HepG2 (cell line): ENCODE measurements around the gene COL26A1. TPM values are rescaled to one million over a fixed set of nuclear protein-coding genes. Genes with fewer than 3 reads are reported as not detected.
A peak's percentile ranks its signal among the peaks of the same experiment; 100 is the strongest.

Source experiments
- HNRNPLL ChIP-seq: fragments of 200-400 bp; formaldehyde crosslinking; IDR thresholded peaks from 2 replicates; pipeline ENCODE4 v1.6.1; 2017; ENCODE audit warnings: mild to moderate bottlenecking, low read depth, low read length; ENCODE audit not compliant: poor library complexity, severe bottlenecking
- IKZF1 ChIP-seq: fragments of 450-650 bp; IDR thresholded peaks from 2 replicates; pipeline ENCODE4 v1.7.1; 2016
- KDM5B ChIP-seq: sonication (generic); formaldehyde crosslinking; IDR thresholded peaks from 2 replicates; pipeline ENCODE4 v1.4.0; 2020; ENCODE audit warnings: missing genetic modification reagents, mild to moderate bottlenecking, borderline replicate concordance
- MTA1 ChIP-seq: sonication (generic); formaldehyde crosslinking; IDR thresholded peaks from 2 replicates; pipeline ENCODE4 v1.4.0; 2020; ENCODE audit warnings: missing genetic modification reagents, mild to moderate bottlenecking, borderline replicate concordance
- PAXIP1 ChIP-seq: sonication (generic); formaldehyde crosslinking; conservative IDR thresholded peaks from 2 replicates; pipeline ENCODE4 v1.4.0; 2020; ENCODE audit warnings: mild to moderate bottlenecking, missing genetic modification reagents, moderate library complexity
- ZBTB39 ChIP-seq: sonication (generic); formaldehyde crosslinking; IDR thresholded peaks from 2 replicates; pipeline ENCODE4 v1.5.0; 2020; ENCODE audit warnings: missing genetic modification reagents
- ZBTB7B ChIP-seq: sonication (generic); formaldehyde crosslinking; IDR thresholded peaks from 2 replicates; pipeline ENCODE4 v1.4.0; 2020; ENCODE audit warnings: missing genetic modification reagents
- ZFP36L2 ChIP-seq: sonication (generic); formaldehyde crosslinking; IDR thresholded peaks from 2 replicates; pipeline ENCODE4 v1.4.0; 2020; ENCODE audit warnings: missing genetic modification reagents
- ZNF503 ChIP-seq: sonication (generic); formaldehyde crosslinking; IDR thresholded peaks from 2 replicates; pipeline ENCODE4 v1.4.0; 2020; ENCODE audit warnings: missing genetic modification reagents
- ZNF614 ChIP-seq: IDR thresholded peaks from 2 replicates; pipeline ENCODE4 v1.6.1; 2018; ENCODE audit warnings: missing biosample characterization, missing genetic modification reagents, inconsistent platforms, borderline replicate concordance
- ZNF644 ChIP-seq: IDR thresholded peaks from 2 replicates; pipeline ENCODE4 v1.6.1; 2016; ENCODE audit warnings: low read depth
- ZNF777 ChIP-seq: sonication (generic); formaldehyde crosslinking; IDR thresholded peaks from 2 replicates; pipeline ENCODE4 v1.4.0; 2020; ENCODE audit warnings: missing genetic modification reagents
- polyA plus RNA-seq, 8 experiments: library from polyadenylated mRNA; depleted of rRNA in 3 of 8; stranded (reverse) in 7 of 8; unstranded in 1 of 8; fragments of >200 nt; fragmentation: Illumina TruSeq in 4 of 8; extraction: Trizol in 4 of 8; gene quantifications; 2 replicates each; pipeline versions ENCODE4 v1.2.1 to v1.2.3, GENCODE V29; 2011 to 2016; ENCODE audit warnings: low read depth in 4 of 8, missing spikeins in 1 of 8, mixed read lengths in 1 of 8; ENCODE audit not compliant: insufficient read depth in 1 of 8
- total RNA-seq, 5 experiments: library from RNA; depleted of rRNA; stranded (reverse); fragments of >200 nt; fragmentation: Illumina TruSeq; extraction: Trizol; gene quantifications; 2 replicates each; pipeline ENCODE4 v1.2.3, GENCODE V29; 2016; ENCODE audit warnings: low read depth in 1 of 5
- TF ChIP-seq, protein P1 (sequence below): IDR thresholded peaks from 2 replicates; pipeline ENCODE4 v1.6.1; 2016; ENCODE audit warnings: low read depth, missing genetic modification reagents, missing compliant biosample characterization
- TF ChIP-seq, protein P2 (sequence below): sonication (generic); formaldehyde crosslinking; IDR thresholded peaks from 2 replicates; pipeline ENCODE4 v1.5.0; 2020; ENCODE audit warnings: missing genetic modification reagents, mild to moderate bottlenecking, borderline replicate concordance

The COL26A1 gene
- total and polyA plus RNA-seq, 2 of the 13 experiments (the other 11 are each of a cell fraction or from before 2014, with no cell fraction given) = 7.8 to 9.2 TPM

GRCh38 chr7:101410743-101411507 lies 48.2 kb downstream of the COL26A1 start (continued):
- TF ChIP-seq ZNF777 (CRISPR knock-in tag) (no peak), PAXIP1 (0 out of 2 replicates have a peak, but pooled peaks have one; percentile 26), ZFP36L2 (0 out of 2 replicates have a peak, but pooled peaks have one; percentile 39), ZNF503 (no peak), HNRNPLL (no peak), ZBTB7B (peak; percentile 86), IKZF1 (no peak), ZNF614 (no peak), KDM5B (CRISPR knock-in tag) (peak; percentile 64; the same call in 1 of the 2 replicates), ZNF644 (CRISPR knock-in tag) (no peak), MTA1 (CRISPR knock-in tag) (0 out of 2 replicates have a peak, but pooled peaks have one; percentile 56), ZBTB39 (CRISPR knock-in tag) (0 out of 2 replicates have a peak, but pooled peaks have one; percentile 63)
- TF ChIP-seq, protein P1, sequence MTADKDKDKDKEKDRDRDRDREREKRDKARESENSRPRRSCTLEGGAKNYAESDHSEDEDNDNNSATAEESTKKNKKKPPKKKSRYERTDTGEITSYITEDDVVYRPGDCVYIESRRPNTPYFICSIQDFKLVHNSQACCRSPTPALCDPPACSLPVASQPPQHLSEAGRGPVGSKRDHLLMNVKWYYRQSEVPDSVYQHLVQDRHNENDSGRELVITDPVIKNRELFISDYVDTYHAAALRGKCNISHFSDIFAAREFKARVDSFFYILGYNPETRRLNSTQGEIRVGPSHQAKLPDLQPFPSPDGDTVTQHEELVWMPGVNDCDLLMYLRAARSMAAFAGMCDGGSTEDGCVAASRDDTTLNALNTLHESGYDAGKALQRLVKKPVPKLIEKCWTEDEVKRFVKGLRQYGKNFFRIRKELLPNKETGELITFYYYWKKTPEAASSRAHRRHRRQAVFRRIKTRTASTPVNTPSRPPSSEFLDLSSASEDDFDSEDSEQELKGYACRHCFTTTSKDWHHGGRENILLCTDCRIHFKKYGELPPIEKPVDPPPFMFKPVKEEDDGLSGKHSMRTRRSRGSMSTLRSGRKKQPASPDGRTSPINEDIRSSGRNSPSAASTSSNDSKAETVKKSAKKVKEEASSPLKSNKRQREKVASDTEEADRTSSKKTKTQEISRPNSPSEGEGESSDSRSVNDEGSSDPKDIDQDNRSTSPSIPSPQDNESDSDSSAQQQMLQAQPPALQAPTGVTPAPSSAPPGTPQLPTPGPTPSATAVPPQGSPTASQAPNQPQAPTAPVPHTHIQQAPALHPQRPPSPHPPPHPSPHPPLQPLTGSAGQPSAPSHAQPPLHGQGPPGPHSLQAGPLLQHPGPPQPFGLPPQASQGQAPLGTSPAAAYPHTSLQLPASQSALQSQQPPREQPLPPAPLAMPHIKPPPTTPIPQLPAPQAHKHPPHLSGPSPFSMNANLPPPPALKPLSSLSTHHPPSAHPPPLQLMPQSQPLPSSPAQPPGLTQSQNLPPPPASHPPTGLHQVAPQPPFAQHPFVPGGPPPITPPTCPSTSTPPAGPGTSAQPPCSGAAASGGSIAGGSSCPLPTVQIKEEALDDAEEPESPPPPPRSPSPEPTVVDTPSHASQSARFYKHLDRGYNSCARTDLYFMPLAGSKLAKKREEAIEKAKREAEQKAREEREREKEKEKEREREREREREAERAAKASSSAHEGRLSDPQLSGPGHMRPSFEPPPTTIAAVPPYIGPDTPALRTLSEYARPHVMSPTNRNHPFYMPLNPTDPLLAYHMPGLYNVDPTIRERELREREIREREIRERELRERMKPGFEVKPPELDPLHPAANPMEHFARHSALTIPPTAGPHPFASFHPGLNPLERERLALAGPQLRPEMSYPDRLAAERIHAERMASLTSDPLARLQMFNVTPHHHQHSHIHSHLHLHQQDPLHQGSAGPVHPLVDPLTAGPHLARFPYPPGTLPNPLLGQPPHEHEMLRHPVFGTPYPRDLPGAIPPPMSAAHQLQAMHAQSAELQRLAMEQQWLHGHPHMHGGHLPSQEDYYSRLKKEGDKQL = 0 out of 2 replicates have a peak, but pooled peaks have one; percentile 11
- TF ChIP-seq, protein P2, sequence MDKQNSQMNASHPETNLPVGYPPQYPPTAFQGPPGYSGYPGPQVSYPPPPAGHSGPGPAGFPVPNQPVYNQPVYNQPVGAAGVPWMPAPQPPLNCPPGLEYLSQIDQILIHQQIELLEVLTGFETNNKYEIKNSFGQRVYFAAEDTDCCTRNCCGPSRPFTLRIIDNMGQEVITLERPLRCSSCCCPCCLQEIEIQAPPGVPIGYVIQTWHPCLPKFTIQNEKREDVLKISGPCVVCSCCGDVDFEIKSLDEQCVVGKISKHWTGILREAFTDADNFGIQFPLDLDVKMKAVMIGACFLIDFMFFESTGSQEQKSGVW (CRISPR knock-in tag) = no peak
